Adipose tissue (tissue), 3 donors: ENCODE data around the gene ZSCAN22. TPM values are rescaled to one million over a fixed set of nuclear protein-coding genes. Genes with fewer than 3 reads are reported as not detected.
"Not testable (repeated sequence)": the region's sequence is repeated elsewhere in the genome, so short reads cannot be mapped to it uniquely, and the experiment has no call there.

Experiments used
- H3K27ac ChIP-seq: one replicate; pipeline ENCODE4 v1.5.1; 2013; ENCODE audit warnings: low read depth, low read length
- WGBS, 3 donors: extraction: QIAGEN DNeasy Blood & Tissue Kit; methylation state at CpG; one replicate each; pipeline ENCODE4 v1.1.7; 2013; 5-methylcytosine and 5-hydroxymethylcytosine counted together
- polyA plus RNA-seq, 3 donors: library from polyadenylated mRNA; stranded (reverse); fragments of 200-250 nt; gene quantifications; one replicate each; pipeline ENCODE4 v1.2.3, GENCODE V29; 2013
- donor health status: healthy with polysubstance abuse.
- donor health status: Bipolar disorder and iron deficiency.
- donor health status: healthy.

The ZSCAN22 gene
- polyA plus RNA-seq, 3 donors: 0.67 to 1.1 (median 0.80) TPM

- WGBS, 3 donors: 16 to 31% (median 21%) methylated on average over 12 of the region's 12 CpGs
- H3K27ac ChIP-seq: not testable (repeated sequence)
These were observed 21.3 kb downstream of the ZSCAN22 start for GRCh38 chr19:58348080-58348479.

GRCh38 chr19:58349590-58349989 is 22.8 kb downstream of the ZSCAN22 start:
- no peak overlapping the region for H3K27ac ChIP-seq
- 42 to 52% (median 46%) methylated on average over 8 of the region's 8 CpGs for WGBS, 3 donors

GRCh38 chr19:58350001-58350861 is 23.4 kb downstream of the ZSCAN22 start:
- WGBS, 3 donors: 25 to 42% (median 29%) methylated on average over 80 to 84 of the region's 84 CpGs
- H3K27ac ChIP-seq: no peak overlapping the region

GRCh38 chr19:58350871-58351557 is 24.2 kb downstream of the ZSCAN22 start:
- H3K27ac ChIP-seq: no peak overlapping the region
- WGBS, 3 donors: 65 to 83% (median 68%) methylated on average over 34 of the region's 34 CpGs

GRCh38 chr19:58351558-58351878 is 24.7 kb downstream of the ZSCAN22 start:
- H3K27ac ChIP-seq: no peak overlapping the region
- WGBS, 3 donors: 84 to 90% (median 86%) methylated on average over 7 to 9 of the region's 9 CpGs

- WGBS, 3 donors: 81 to 89% (median 82%) methylated on average over 23 of the region's 23 CpGs
- H3K27ac ChIP-seq: no peak overlapping the region
These were observed 25.4 kb downstream of the ZSCAN22 start for GRCh38 chr19:58351990-58352755.

GRCh38 chr19:58352760-58353671 is 26.2 kb downstream of the ZSCAN22 start, which contains the start of gene A1BG:
TSS of gene A1BG (minus strand) at chr19:58353492. CDS start at chr19:58353437, 55 bp downstream.
- no peak within 1 kb of the TSS for H3K27ac ChIP-seq
- 71 to 82% (median 79%) methylated on average over 26 of the region's 26 CpGs for WGBS, 3 donors

GRCh38 chr19:58353717-58354477 is 27.1 kb downstream of the ZSCAN22 start:
- no peak overlapping the region for H3K27ac ChIP-seq
- 87 to 90% (median 89%) methylated on average over 15 of the region's 15 CpGs for WGBS, 3 donors

- WGBS, 3 donors: 78 to 85% (median 79%) methylated on average over 6 of the region's 6 CpGs
These were observed 27.8 kb downstream of the ZSCAN22 start for GRCh38 chr19:58354478-58355030.

GRCh38 chr19:58355215-58355796 is 28.5 kb downstream of the ZSCAN22 start:
- 88 to 93% (median 92%) methylated on average over 10 of the region's 10 CpGs for WGBS, 3 donors
- no peak overlapping the region for H3K27ac ChIP-seq

More at GRCh38 chr19:58354478-58355030, 27.8 kb downstream of the ZSCAN22 start:
- H3K27ac ChIP-seq: no peak overlapping the region

GRCh38 chr19:58355908-58356765 is 29.3 kb downstream of the ZSCAN22 start:
- no peak overlapping the region for H3K27ac ChIP-seq
- WGBS, 3 donors: 12 to 40% (median 27%) methylated on average over 92 to 94 of the region's 94 CpGs

- WGBS, 3 donors: 26 to 49% (median 48%) methylated on average over 74 to 75 of the region's 75 CpGs
- no peak overlapping the region for H3K27ac ChIP-seq
These were observed 30.1 kb downstream of the ZSCAN22 start for GRCh38 chr19:58356766-58357480.

GRCh38 chr19:58357481-58358145 is 30.8 kb downstream of the ZSCAN22 start:
- H3K27ac ChIP-seq: no peak overlapping the region
- WGBS, 3 donors: 69 to 78% (median 71%) methylated on average over 15 to 19 of the region's 19 CpGs

GRCh38 chr19:58361900-58362271 is 35.1 kb downstream of the ZSCAN22 start:
- WGBS, 3 donors: 2 to 4% (median 2%) methylated on average over 28 of the region's 28 CpGs
- no peak overlapping the region for H3K27ac ChIP-seq
